ENCODE data around the gene NCAN.
"Not testable (repeated sequence)": the region's sequence is repeated elsewhere in the genome, so short reads cannot be mapped to it uniquely, and the experiment has no call there.

The NCAN gene

GRCh38 chr19:19173243-19173642 lies 38.5 kb upstream of the NCAN start:
- H3K9me3 ChIP-seq (ENCODE audit: control insufficient read depth, low read length); H3K4me3 ChIP-seq (ENCODE audit: insufficient read depth, low read depth, low read length, poor library complexity, severe bottlenecking); H3K27ac ChIP-seq (ENCODE audit: insufficient read depth, low read length, poor library complexity, severe bottlenecking); DNase-seq; H3K36me3 ChIP-seq (ENCODE audit: control insufficient read depth, insufficient read depth, low read length); H3K27me3 ChIP-seq (replicated peaks; ENCODE audit: control insufficient read depth, insufficient read depth, low read length, poor library complexity, severe bottlenecking): not testable (repeated sequence)
- peaks cover 12% of the 10 kb centered on the region for H3K4me1 ChIP-seq (ENCODE audit: control insufficient read depth, insufficient read depth, low read length, poor library complexity, severe bottlenecking)

- DNase-seq = no peak
- peaks cover 12% of the 10 kb centered on the region for H3K36me3 ChIP-seq (ENCODE audit: control insufficient read depth, insufficient read depth, low read length)
- H3K4me3 ChIP-seq (ENCODE audit: insufficient read depth, low read depth, low read length, poor library complexity, severe bottlenecking) = no peak overlapping the region
- H3K27ac ChIP-seq (ENCODE audit: insufficient read depth, low read length, poor library complexity, severe bottlenecking) = no peak overlapping the region
- no peaks in the 10 kb centered on the region for H3K9me3 ChIP-seq (ENCODE audit: control insufficient read depth, low read length)
- H3K4me1 ChIP-seq (ENCODE audit: control insufficient read depth, insufficient read depth, low read length, poor library complexity, severe bottlenecking) = no peaks in the 10 kb centered on the region
- H3K27me3 ChIP-seq (replicated peaks; ENCODE audit: control insufficient read depth, insufficient read depth, low read length, poor library complexity, severe bottlenecking) = no peaks in the 10 kb centered on the region
Measured at GRCh38 chr19:19176950-19177349, 34.8 kb upstream of the NCAN start.

- peaks cover 18% of the 10 kb centered on the region for H3K36me3 ChIP-seq (ENCODE audit: control insufficient read depth, insufficient read depth, low read length)
- no peaks in the 10 kb centered on the region for H3K9me3 ChIP-seq (ENCODE audit: control insufficient read depth, low read length)
Measured at GRCh38 chr19:19179548-19180441, 32.0 kb upstream of the NCAN start.

GRCh38 chr19:19181488-19181998 lies 30.2 kb upstream of the NCAN start:
- no peak overlapping the region for H3K4me3 ChIP-seq (ENCODE audit: insufficient read depth, low read depth, low read length, poor library complexity, severe bottlenecking)
- peaks cover 24% of the 10 kb centered on the region for H3K36me3 ChIP-seq (ENCODE audit: control insufficient read depth, insufficient read depth, low read length)
- no peaks in the 10 kb centered on the region for H3K27me3 ChIP-seq (replicated peaks; ENCODE audit: control insufficient read depth, insufficient read depth, low read length, poor library complexity, severe bottlenecking)
- H3K9me3 ChIP-seq (ENCODE audit: control insufficient read depth, low read length) = no peaks in the 10 kb centered on the region
- H3K4me1 ChIP-seq (ENCODE audit: control insufficient read depth, insufficient read depth, low read length, poor library complexity, severe bottlenecking) = no peaks in the 10 kb centered on the region
- H3K27ac ChIP-seq (ENCODE audit: insufficient read depth, low read length, poor library complexity, severe bottlenecking) = no peak overlapping the region
- no peak for DNase-seq

More at GRCh38 chr19:19179548-19180441, 32.0 kb upstream of the NCAN start:
- Histone ChIP-seq H3K4me3 (ENCODE audit: insufficient read depth, low read depth, low read length, poor library complexity, severe bottlenecking) (no peak overlapping the region), H3K27ac (ENCODE audit: insufficient read depth, low read length, poor library complexity, severe bottlenecking) (no peak overlapping the region), H3K4me1 (ENCODE audit: control insufficient read depth, insufficient read depth, low read length, poor library complexity, severe bottlenecking) (no peaks in the 10 kb centered on the region), H3K27me3 (replicated peaks; ENCODE audit: control insufficient read depth, insufficient read depth, low read length, poor library complexity, severe bottlenecking) (no peaks in the 10 kb centered on the region)
- no peak for DNase-seq

- Histone ChIP-seq H3K36me3 (ENCODE audit: control insufficient read depth, insufficient read depth, low read length) (peaks cover 16% of the 10 kb centered on the region), H3K4me3 (ENCODE audit: insufficient read depth, low read depth, low read length, poor library complexity, severe bottlenecking) (no peak overlapping the region), H3K27ac (ENCODE audit: insufficient read depth, low read length, poor library complexity, severe bottlenecking) (no peak overlapping the region), H3K9me3 (ENCODE audit: control insufficient read depth, low read length) (no peaks in the 10 kb centered on the region), H3K4me1 (ENCODE audit: control insufficient read depth, insufficient read depth, low read length, poor library complexity, severe bottlenecking) (peaks cover 8% of the 10 kb centered on the region), H3K27me3 (replicated peaks; ENCODE audit: control insufficient read depth, insufficient read depth, low read length, poor library complexity, severe bottlenecking) (no peaks in the 10 kb centered on the region)
- peak; percentile 22 to 54 (median 30) for DNase-seq
Measured at GRCh38 chr19:19185853-19186740, 25.7 kb upstream of the NCAN start.

GRCh38 chr19:19186742-19187141 lies 25.0 kb upstream of the NCAN start:
- DNase-seq = no peak
- Histone ChIP-seq H3K27me3 (replicated peaks; ENCODE audit: control insufficient read depth, insufficient read depth, low read length, poor library complexity, severe bottlenecking) (no peaks in the 10 kb centered on the region), H3K4me3 (ENCODE audit: insufficient read depth, low read depth, low read length, poor library complexity, severe bottlenecking) (no peak overlapping the region), H3K36me3 (ENCODE audit: control insufficient read depth, insufficient read depth, low read length) (peaks cover 13% of the 10 kb centered on the region), H3K9me3 (ENCODE audit: control insufficient read depth, low read length) (no peaks in the 10 kb centered on the region), H3K4me1 (ENCODE audit: control insufficient read depth, insufficient read depth, low read length, poor library complexity, severe bottlenecking) (peaks cover 9% of the 10 kb centered on the region), H3K27ac (ENCODE audit: insufficient read depth, low read length, poor library complexity, severe bottlenecking) (no peak overlapping the region)

- H3K27ac ChIP-seq (ENCODE audit: insufficient read depth, low read length, poor library complexity, severe bottlenecking) = peak overlapping the region; percentile 100
- peak overlapping the region; percentile 100 for H3K4me3 ChIP-seq (ENCODE audit: insufficient read depth, low read depth, low read length, poor library complexity, severe bottlenecking)
- peaks cover 4% of the 10 kb centered on the region for H3K36me3 ChIP-seq (ENCODE audit: control insufficient read depth, insufficient read depth, low read length)
- no peaks in the 10 kb centered on the region for H3K27me3 ChIP-seq (replicated peaks; ENCODE audit: control insufficient read depth, insufficient read depth, low read length, poor library complexity, severe bottlenecking)
- DNase-seq = no peak
- peaks cover 14% of the 10 kb centered on the region for H3K4me1 ChIP-seq (ENCODE audit: control insufficient read depth, insufficient read depth, low read length, poor library complexity, severe bottlenecking)
- no peaks in the 10 kb centered on the region for H3K9me3 ChIP-seq (ENCODE audit: control insufficient read depth, low read length)
Measured at GRCh38 chr19:19191768-19192077, 20.0 kb upstream of the NCAN start.

GRCh38 chr19:19192078-19192882 lies 19.5 kb upstream of the NCAN start, which contains the start of the genes BORCS8 and RFXANK:
BORCS8 (minus strand) TSS chr19:19192152; CDS start chr19:19192117, 35 bp downstream.
RFXANK (plus strand) TSS chr19:19192258; CDS start chr19:19193947, 1,689 bp downstream.
- H3K36me3 ChIP-seq (ENCODE audit: control insufficient read depth, insufficient read depth, low read length) = peaks cover 9% of the 10 kb centered on the region
- peak within 1 kb of the TSS; percentile 100 for H3K27ac ChIP-seq (ENCODE audit: insufficient read depth, low read length, poor library complexity, severe bottlenecking)
- H3K4me1 ChIP-seq (ENCODE audit: control insufficient read depth, insufficient read depth, low read length, poor library complexity, severe bottlenecking) = peaks cover 14% of the 10 kb centered on the region
- H3K9me3 ChIP-seq (ENCODE audit: control insufficient read depth, low read length) = no peaks in the 10 kb centered on the region
- peak; percentile 97 to 98 (median 98) for DNase-seq
- peak within 1 kb of the TSS; percentile 100 for H3K4me3 ChIP-seq (ENCODE audit: insufficient read depth, low read depth, low read length, poor library complexity, severe bottlenecking)
- no peaks in the 10 kb centered on the region for H3K27me3 ChIP-seq (replicated peaks; ENCODE audit: control insufficient read depth, insufficient read depth, low read length, poor library complexity, severe bottlenecking)

- Histone ChIP-seq H3K4me3 (ENCODE audit: insufficient read depth, low read depth, low read length, poor library complexity, severe bottlenecking) (peak overlapping the region; percentile 67), H3K4me1 (ENCODE audit: control insufficient read depth, insufficient read depth, low read length, poor library complexity, severe bottlenecking) (peaks cover 14% of the 10 kb centered on the region), H3K9me3 (ENCODE audit: control insufficient read depth, low read length) (no peaks in the 10 kb centered on the region), H3K27ac (ENCODE audit: insufficient read depth, low read length, poor library complexity, severe bottlenecking) (peak overlapping the region; percentile 100), H3K36me3 (ENCODE audit: control insufficient read depth, insufficient read depth, low read length) (peaks cover 11% of the 10 kb centered on the region), H3K27me3 (replicated peaks; ENCODE audit: control insufficient read depth, insufficient read depth, low read length, poor library complexity, severe bottlenecking) (no peaks in the 10 kb centered on the region)
- no peak for DNase-seq
Measured at GRCh38 chr19:19192910-19193423, 18.8 kb upstream of the NCAN start.
